Stimulated activated CD8-positive, alpha-beta memory T cell treated with anti-CD3 and anti-CD28 coated beads, Interleukin-12 subunit alpha, Interleukin-12 subunit beta, amount 100 ng/mL, for 4 hours (primary cell): ENCODE results near the gene GGA1.
A peak's percentile ranks its signal among the peaks of the same experiment; 100 is the strongest.
"Not testable (repeated sequence)": the region's sequence is repeated elsewhere in the genome, so short reads cannot be mapped to it uniquely, and the experiment has no call there.

Source experiments
- DNase-seq: peaks from one replicate; pipeline ENCODE4 v3.0.0-alpha.2; 2020; ENCODE audit warnings: low read depth

GGA1 gene

GRCh38 chr22:37609240-37610152 lies 862 bp downstream of the GGA1 start:
- DNase-seq: no peak

DNA sequence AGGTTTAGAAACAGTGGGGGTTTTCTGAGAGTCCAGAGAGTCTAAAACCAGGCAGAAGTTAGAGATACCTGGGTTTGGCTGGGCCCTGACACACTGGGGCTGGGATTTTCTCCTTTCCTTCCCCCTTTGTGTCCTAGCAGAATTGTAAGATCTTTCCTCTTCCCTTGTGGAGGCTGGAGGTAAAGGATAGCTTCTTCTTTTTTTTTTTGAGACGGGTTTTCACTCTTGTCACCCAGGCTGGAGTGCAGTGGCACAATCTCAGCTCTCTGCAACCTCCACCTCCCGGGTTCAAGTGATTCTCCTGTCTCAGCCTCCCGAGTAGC lies 1.5 kb downstream of the GGA1 start:
- not testable (repeated sequence) for DNase-seq

GRCh38 chr22:37610480-37611129 lies 2.0 kb downstream of the GGA1 start:
- no peak for DNase-seq

- no peak for DNase-seq
Observed at GRCh38 chr22:37611207-37611606, 2.6 kb downstream of the GGA1 start.

- no peak for DNase-seq
Observed at GRCh38 chr22:37616201-37617083, 7.8 kb downstream of the GGA1 start.

DNA sequence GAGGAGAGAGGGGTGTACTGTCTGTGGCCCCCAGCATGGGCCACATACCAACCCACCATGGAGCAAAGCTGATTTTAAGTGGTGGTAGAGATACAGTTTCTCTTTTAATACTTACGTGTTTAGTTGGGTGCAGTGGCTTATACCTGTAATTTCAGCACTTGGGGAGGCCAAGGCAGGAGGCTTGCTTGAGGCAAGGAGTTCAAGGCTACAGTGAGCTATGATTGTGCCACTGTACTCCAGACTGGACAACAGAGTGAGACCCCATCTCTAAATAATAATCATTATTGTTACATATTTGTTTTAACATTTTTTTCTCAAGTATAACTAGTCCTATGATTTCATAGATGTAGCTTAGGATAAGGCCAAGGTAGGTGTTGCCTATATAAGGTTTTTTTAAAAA lies 8.8 kb downstream of the GGA1 start:
- DNase-seq: no peak

GRCh38 chr22:37618072-37618656 lies 9.5 kb downstream of the GGA1 start:
- DNase-seq: no peak

GRCh38 chr22:37618674-37619073 lies 10.0 kb downstream of the GGA1 start:
- no peak for DNase-seq

GRCh38 chr22:37619991-37620390 lies 11.4 kb downstream of the GGA1 start:
- no peak for DNase-seq

DNA sequence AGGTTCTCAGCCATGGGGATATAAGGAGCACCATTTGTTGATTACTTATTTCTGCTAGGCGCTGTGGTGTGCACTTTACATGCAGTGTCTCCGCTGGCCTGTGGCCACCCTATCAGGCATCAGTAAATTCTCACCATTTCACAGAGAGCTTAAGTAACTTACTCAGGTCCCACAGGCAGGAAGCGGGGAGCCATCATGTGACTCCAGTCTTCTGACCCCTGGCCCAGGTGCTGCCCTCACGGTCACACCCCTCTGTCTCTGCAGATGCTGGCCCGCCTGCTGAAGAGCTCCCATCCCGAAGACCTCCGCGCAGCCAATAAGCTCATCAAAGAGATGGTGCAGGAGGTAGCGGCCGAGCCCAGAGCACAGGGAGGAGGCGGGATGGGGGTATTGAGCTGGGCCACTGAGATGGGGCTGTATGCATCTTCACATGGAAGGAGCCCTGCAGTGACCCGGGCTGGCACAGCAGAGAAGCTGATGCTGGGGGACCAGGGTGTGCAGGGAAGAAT lies 12.8 kb downstream of the GGA1 start:
- DNase-seq: no peak

- DNase-seq: peak; percentile 58
Observed at GRCh38 chr22:37623075-37624016, 14.7 kb downstream of the GGA1 start.

DNA sequence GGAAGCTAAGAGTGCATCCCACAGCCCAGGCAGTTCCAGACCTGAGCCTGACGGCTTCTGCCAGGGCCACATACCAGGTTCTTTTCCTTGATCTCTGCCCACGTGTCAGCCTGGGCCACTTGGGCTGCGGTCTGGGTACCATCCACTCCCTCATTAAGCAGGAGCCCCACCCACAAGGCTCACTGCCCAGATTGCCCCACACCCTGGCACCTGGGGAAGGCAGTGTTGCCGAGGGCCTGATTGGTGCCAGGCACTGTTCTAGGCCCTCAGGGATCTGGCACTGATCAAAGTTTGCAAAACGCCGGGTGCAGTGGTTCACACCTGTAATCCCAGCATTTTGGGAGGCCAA lies 15.4 kb downstream of the GGA1 start:
- no peak for DNase-seq

GRCh38 chr22:37624876-37625275 lies 16.2 kb downstream of the GGA1 start:
- no peak for DNase-seq

DNA sequence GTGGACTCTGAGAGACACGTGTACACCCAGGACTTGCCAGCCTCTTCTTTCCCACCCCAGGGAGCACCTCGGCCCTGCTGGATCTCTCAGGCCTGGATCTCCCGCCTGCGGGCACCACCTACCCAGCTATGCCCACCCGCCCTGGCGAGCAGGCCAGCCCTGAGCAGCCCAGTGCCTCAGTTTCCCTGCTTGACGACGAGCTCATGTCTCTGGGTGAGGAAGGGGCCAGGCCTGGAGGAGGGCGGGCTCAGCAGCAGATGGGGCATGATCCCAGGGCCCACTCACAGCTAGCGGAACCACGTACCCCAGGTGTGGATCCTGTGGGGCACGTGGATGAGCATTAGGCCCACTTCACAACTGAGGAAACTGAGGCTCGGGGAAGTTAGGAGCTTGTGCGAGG lies 17.1 kb downstream of the GGA1 start:
- DNase-seq: no peak

GRCh38 chr22:37626144-37626543 lies 17.5 kb downstream of the GGA1 start:
- DNase-seq: no peak

GRCh38 chr22:37626556-37627075 lies 18.0 kb downstream of the GGA1 start:
- no peak for DNase-seq

DNA sequence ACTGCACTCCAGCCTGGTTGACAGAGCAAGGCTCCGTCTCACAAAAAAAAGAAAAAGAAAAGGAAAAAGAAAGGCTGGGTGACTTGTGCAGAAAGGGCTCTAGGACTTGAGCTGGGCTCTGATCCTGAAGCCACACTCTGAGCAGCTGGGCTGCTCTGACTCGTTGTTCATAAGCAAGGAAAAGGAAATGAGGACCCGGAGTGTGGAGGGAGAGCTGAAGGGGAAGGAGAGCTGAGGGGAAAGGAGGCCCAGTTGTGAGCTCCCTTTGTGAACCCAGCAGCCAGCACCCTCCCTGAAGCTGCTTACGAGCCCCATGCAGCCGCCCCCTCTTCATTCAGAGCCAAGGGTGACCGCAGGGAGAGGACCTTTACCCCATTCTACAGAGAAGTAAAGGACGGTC lies 18.5 kb downstream of the GGA1 start:
- no peak for DNase-seq

DNA sequence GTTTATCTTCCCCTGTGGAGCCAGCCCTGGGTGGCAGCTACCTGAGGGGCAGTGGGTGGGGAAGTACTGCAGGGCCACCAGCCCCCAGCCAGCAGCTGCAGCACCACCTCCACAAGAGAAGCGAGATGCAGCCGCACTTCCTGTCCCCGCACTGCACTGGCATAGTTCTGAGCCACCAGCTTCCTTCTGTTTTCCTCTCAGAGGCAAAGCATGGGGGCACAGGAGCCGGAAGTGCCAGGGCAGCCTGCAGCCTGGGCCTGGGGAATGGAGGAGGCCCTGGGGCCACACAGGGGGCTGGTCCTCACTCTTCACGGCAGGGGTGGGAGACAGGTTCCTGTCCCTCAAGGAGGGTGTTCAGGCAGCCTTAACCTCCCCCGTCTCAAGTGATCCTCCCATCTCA lies 18.9 kb downstream of the GGA1 start:
- no peak for DNase-seq

- DNase-seq: no peak
Observed at GRCh38 chr22:37628830-37629229, 20.2 kb downstream of the GGA1 start.

GRCh38 chr22:37629928-37630327 lies 21.3 kb downstream of the GGA1 start:
- no peak for DNase-seq
